PC-3 (cell line): ENCODE measurements around the gene PTP4A1. TPM values are rescaled to one million over a fixed set of nuclear protein-coding genes. Genes with fewer than 3 reads are reported as not detected.
A peak's percentile ranks its signal among the peaks of the same experiment; 100 is the strongest.

Experiments
- ATAC-seq: fragments of 200-7000 bp; cut with Tn5 transposase; 2 replicates; pipeline ENCODE4 v1.9.1; 2020; ENCODE audit warnings: mild to moderate bottlenecking, moderate library complexity
- BruUV-seq: library from RNA; stranded (reverse); fragments of 400-500 nt; replicated peaks from 2 replicates; lab custom pipeline; 2021; lab: Mats Ljungman, UMichigan
- CTCF ChIA-PET: fragments of 300-600 bp; sonication (Branson Sonifier 250); formaldehyde crosslinking; loops from one replicate; lab custom pipeline; 2022; ENCODE audit warnings: antibody characterized with exemption; lab: Charles Lee
- POLR2A ChIA-PET: fragments of 300-600 bp; sonication (Branson Sonifier 250); formaldehyde crosslinking; loops from one replicate; lab custom pipeline; 2022; ENCODE audit warnings: antibody characterized with exemption; ENCODE audit not compliant: unreplicated experiment; lab: Charles Lee
- DNase-seq: peaks from one replicate; pipeline ENCODE4 v3.0.0-alpha.2; 2015
- H2AFZ ChIP-seq: fragments of 300-600 bp; sonication (generic); 2 replicates; pipeline ENCODE4 v1.6.0; 2016; ENCODE audit warnings: antibody characterized with exemption, low read length
- H3F3A ChIP-seq: fragments of 300-600 bp; sonication (generic); one replicate; pipeline ENCODE4 v1.6.0; 2017; ENCODE audit warnings: antibody characterized with exemption, low read length, control low read depth, mild to moderate bottlenecking; ENCODE audit not compliant: unreplicated experiment
- H3K27ac ChIP-seq: fragments of 300-600 bp; sonication (generic); 2 replicates; pipeline ENCODE4 v1.5.1; 2016; ENCODE audit warnings: mild to moderate bottlenecking, low read length
- H3K27me3 ChIP-seq: fragments of 300-600 bp; sonication (generic); 2 replicates; pipeline ENCODE4 v1.6.1; 2016; ENCODE audit warnings: low read length, mixed read lengths
- H3K36me3 ChIP-seq: fragments of 300-600 bp; sonication (generic); 2 replicates; pipeline ENCODE4 v1.6.1; 2016; ENCODE audit warnings: low read depth, mixed run types, low read length, mixed read lengths
- H3K4me1 ChIP-seq: fragments of 300-600 bp; sonication (generic); 2 replicates; pipeline ENCODE4 v1.5.1; 2016; ENCODE audit warnings: low read length; ENCODE audit not compliant: insufficient read depth
- H3K4me2 ChIP-seq: fragments of 300-600 bp; sonication (generic); 2 replicates; pipeline ENCODE4 v1.6.0; 2016; ENCODE audit warnings: low read length
- H3K4me3 ChIP-seq: fragments of 300-600 bp; sonication (generic); 2 replicates; pipeline ENCODE4 v1.5.1; 2016; ENCODE audit warnings: mild to moderate bottlenecking, low read length, mixed read lengths
- H3K79me2 ChIP-seq: fragments of 300-600 bp; sonication (generic); 2 replicates; pipeline ENCODE4 v1.6.1; 2017; ENCODE audit warnings: low read length, mixed read lengths
- H3K9ac ChIP-seq: fragments of 300-600 bp; sonication (generic); 2 replicates; pipeline ENCODE4 v1.6.0; 2016; ENCODE audit warnings: mild to moderate bottlenecking, low read length
- H3K9me2 ChIP-seq: fragments of 300-600 bp; sonication (generic); replicated peaks from 2 replicates; pipeline ENCODE4 v1.6.1; 2016; ENCODE audit warnings: mixed run types, low read length, mixed read lengths
- H3K9me3 ChIP-seq: fragments of 300-600 bp; sonication (generic); 2 replicates; pipeline ENCODE4 v1.6.1; 2016; ENCODE audit warnings: low read length, mixed read lengths
- H4K20me1 ChIP-seq: fragments of 300-600 bp; sonication (generic); 2 replicates; pipeline ENCODE4 v1.6.1; 2016; ENCODE audit warnings: low read length, mixed read lengths
- CTCF ChIP-seq: fragments of 300-600 bp; sonication (generic); conservative IDR thresholded peaks from 2 replicates; pipeline ENCODE4 v1.5.1; 2017; ENCODE audit warnings: antibody characterized with exemption, low read depth, mild to moderate bottlenecking, low read length
- EZH2 ChIP-seq: fragments of 300-600 bp; sonication (generic); IDR thresholded peaks from one replicate; pipeline ENCODE4 v1.6.1; 2017; ENCODE audit warnings: antibody characterized with exemption, mild to moderate bottlenecking, low read length; ENCODE audit not compliant: unreplicated experiment
- EZH2phosphoT487 ChIP-seq: fragments of 300-600 bp; sonication (generic); IDR thresholded peaks from 2 replicates; pipeline ENCODE4 v1.6.1; 2018; ENCODE audit warnings: mild to moderate bottlenecking, antibody characterized with exemption, low read length, borderline replicate concordance
- intact Hi-C: fragments of 100-400 bp; cut with micrococcal nuclease; formaldehyde crosslinking; loops from 2 replicates; pipeline ENCODE4 v1.9.0; 2023
- total RNA-seq: library from RNA; depleted of rRNA; stranded (reverse); fragments of >200 nt; gene quantifications from 2 replicates; pipeline ENCODE4 v1.2.3, GENCODE V29; 2014

PTP4A1 gene
- total RNA-seq, 1 experiment from 2014 or later: 29.9 TPM

GRCh38 chr6:63592886-63593285, 20.6 kb downstream of the PTP4A1 start:
- ATAC-seq: no peak
- BruUV-seq: no TSS peak
- Histone ChIP-seq H3K36me3 (no peaks in the 10 kb centered on the region), H3K4me2 (no peak overlapping the region), H3K9me3 (no peaks in the 10 kb centered on the region), H3K9ac (no peak overlapping the region), H3K4me3 (no peak overlapping the region), H3K4me1 (peaks cover 5% of the 10 kb centered on the region; the same call in 1 of the 2 replicates), H3K27me3 (no peaks in the 10 kb centered on the region), H3K27ac (no peak overlapping the region), H2AFZ (no peak overlapping the region), H3F3A (no peaks in the 10 kb centered on the region), H4K20me1 (no peaks in the 10 kb centered on the region), H3K9me2 (no peaks in the 10 kb centered on the region), H3K79me2 (no peaks in the 10 kb centered on the region)
- no peak for TF ChIP-seq CTCF
- no peak for TF ChIP-seq EZH2phosphoT487
- no peak for TF ChIP-seq EZH2
- intact Hi-C loops: no loop called here
- POLR2A ChIA-PET: no interaction called here
- DNase-seq: no peak
- CTCF ChIA-PET: interaction anchor here (0.6 kb wide), 1 partner anchor 23 kb away, joined by 4 read pairs; no protein-coding TSS in a partner anchor

GRCh38 chr6:63597141-63598048, 25.1 kb downstream of the PTP4A1 start:
- H3K4me1 ChIP-seq: peaks cover 6% of the 10 kb centered on the region; the same call in 1 of the 2 replicates
- H3K9me3 ChIP-seq: no peaks in the 10 kb centered on the region
- CTCF ChIA-PET: interaction anchor here (2.1 kb wide), 1 partner anchor 245 kb away, joined by 23 read pairs; no protein-coding TSS in a partner anchor
- intact Hi-C loops: loop anchor here (1.0 to 2.0 kb wide), 3 partner anchors 167 to 245 kb away; no protein-coding TSS in a partner anchor
- peak overlapping the region; percentile 100 for H2AFZ ChIP-seq
- H3K27ac ChIP-seq: no peak overlapping the region
- no peaks in the 10 kb centered on the region for H3K36me3 ChIP-seq
- H4K20me1 ChIP-seq: no peaks in the 10 kb centered on the region
- peak overlapping the region; percentile 94 for H3K4me2 ChIP-seq
- DNase-seq (peak; percentile 8), ATAC-seq (peak; percentile 56)
- H3K79me2 ChIP-seq: no peaks in the 10 kb centered on the region
- H3K27me3 ChIP-seq: no peaks in the 10 kb centered on the region
- TF ChIP-seq EZH2phosphoT487 (no peak), CTCF (no peak), EZH2 (no peak)
- no TSS peak for BruUV-seq
- H3F3A ChIP-seq: no peaks in the 10 kb centered on the region
- H3K4me3 ChIP-seq: peak overlapping the region; percentile 87
- POLR2A ChIA-PET: no interaction called here
- no peak overlapping the region for H3K9ac ChIP-seq
- no peaks in the 10 kb centered on the region for H3K9me2 ChIP-seq
